Prostate gland (tissue), 2 donors: Measurements from ENCODE around the gene SORBS1. TPM values are rescaled to one million over a fixed set of nuclear protein-coding genes. Genes with fewer than 3 reads are reported as not detected.

Experiments
- DNase-seq: peaks from one replicate; pipeline ENCODE4 v3.0.0-alpha.2; 2019; ENCODE audit warnings: low spot score
- H3K27ac ChIP-seq, 2 donors: fragments of 200-600 bp; sonication (generic); 2 replicates each; pipeline ENCODE4 v1.5.1; 2017 to 2019
- H3K27me3 ChIP-seq: fragments of 200-600 bp; sonication (generic); replicated peaks from 2 replicates; pipeline ENCODE4 v1.5.1; 2019; ENCODE audit not compliant: insufficient read depth
- H3K36me3 ChIP-seq, 2 donors: fragments of 200-600 bp; sonication (generic); 1 replicate in 1 of 2; 2 replicates in 1 of 2; pipeline versions ENCODE4 v1.5.1 to v1.8.1; 2017 to 2019
- H3K4me1 ChIP-seq: fragments of 200-600 bp; sonication (generic); replicated peaks from 2 replicates; pipeline ENCODE4 v1.5.1; 2019
- H3K4me3 ChIP-seq, 2 donors: fragments of 200-600 bp; sonication (generic); 2 replicates each; pipeline ENCODE4 v1.5.1; 2017 to 2019
- H3K9me3 ChIP-seq: fragments of 200-600 bp; sonication (generic); 2 replicates; pipeline ENCODE4 v1.5.1; 2017
- POLR2A ChIP-seq: fragments of 450-650 bp; IDR thresholded peaks from one replicate; pipeline ENCODE4 v1.6.1; 2016; ENCODE audit warnings: antibody characterized with exemption, mild to moderate bottlenecking
- POLR2AphosphoS5 ChIP-seq: sonication (generic); formaldehyde crosslinking; IDR thresholded peaks from one replicate; pipeline ENCODE4 v1.6.1; 2017; ENCODE audit warnings: antibody characterized with exemption
- WGBS: methylation state at CpG from one replicate; pipeline ENCODE4 v1.1.5; 2018; 5-methylcytosine and 5-hydroxymethylcytosine counted together
- intact Hi-C: fragments of 100-400 bp; cut with DNase I; formaldehyde crosslinking; loops from one replicate; pipeline ENCODE4 v1.14.2; 2022
- total RNA-seq, 2 donors: library from RNA; depleted of rRNA; stranded (reverse); fragments of >200 nt; gene quantifications; one replicate each; pipeline ENCODE4 v1.1.0, GENCODE V29; 2016
- TF ChIP-seq, protein P1 (sequence below), 4 experiments: fragments of 200-600 bp in 2 of 4; fragments of 450-650 bp in 2 of 4; sonication (generic) in 2 of 4; IDR thresholded peaks; 1 replicate in 3 of 4; 2 replicates in 1 of 4; pipeline ENCODE4 v1.5.1; 2016 to 2019; ENCODE audit warnings: antibody characterized with exemption in 4 of 4, mild to moderate bottlenecking in 2 of 4, moderate library complexity in 2 of 4

SORBS1 gene
- total RNA-seq, 2 donors from 2014 or later = 84.6 to 189 TPM

DNA sequence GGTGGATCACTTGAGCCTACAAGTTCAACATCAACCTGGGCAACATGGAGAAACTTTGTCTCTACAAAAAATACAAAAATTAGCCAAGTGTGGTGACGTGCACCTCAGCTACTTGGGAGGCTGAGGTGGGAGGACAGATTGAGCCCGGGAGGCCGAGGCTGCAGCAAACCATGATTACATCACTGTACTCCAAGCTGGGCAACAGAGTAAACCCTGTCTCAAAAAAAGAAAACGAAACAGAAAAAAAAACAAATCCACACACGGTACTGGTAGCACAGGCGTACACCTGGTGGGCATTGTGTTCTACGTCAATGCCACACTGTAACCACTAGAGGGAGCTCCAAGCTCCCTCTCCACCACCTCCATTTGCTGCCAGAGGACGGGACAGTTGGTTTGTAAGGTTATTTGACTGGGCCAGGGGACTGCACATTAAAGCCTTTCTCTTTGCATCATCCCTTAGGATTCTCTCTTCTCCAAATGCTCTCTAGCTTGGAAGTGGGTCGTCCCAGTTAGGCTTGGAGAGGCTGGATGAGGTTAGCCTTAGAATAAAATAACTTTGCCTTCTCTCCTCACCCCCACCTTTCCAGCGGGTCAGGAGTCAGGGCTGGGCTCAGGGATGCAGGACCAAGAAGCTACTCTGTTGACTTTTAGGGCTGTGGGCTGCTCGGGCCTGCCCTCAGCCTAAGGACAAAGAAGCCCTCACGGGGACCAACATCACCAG lies 130.8 kb downstream of the SORBS1 start:
- no peaks in the 10 kb centered on the region for H3K36me3 ChIP-seq
- H3K9me3 ChIP-seq = no peaks in the 10 kb centered on the region
- peak; percentile 42 for DNase-seq
- no peak overlapping the region for H3K4me3 ChIP-seq
- H3K27ac ChIP-seq = no peak overlapping the region
- H3K4me1 ChIP-seq = no peaks in the 10 kb centered on the region
- TF ChIP-seq POLR2AphosphoS5 (peak; percentile 59), POLR2A (no peak)
- TF ChIP-seq, protein P1, sequence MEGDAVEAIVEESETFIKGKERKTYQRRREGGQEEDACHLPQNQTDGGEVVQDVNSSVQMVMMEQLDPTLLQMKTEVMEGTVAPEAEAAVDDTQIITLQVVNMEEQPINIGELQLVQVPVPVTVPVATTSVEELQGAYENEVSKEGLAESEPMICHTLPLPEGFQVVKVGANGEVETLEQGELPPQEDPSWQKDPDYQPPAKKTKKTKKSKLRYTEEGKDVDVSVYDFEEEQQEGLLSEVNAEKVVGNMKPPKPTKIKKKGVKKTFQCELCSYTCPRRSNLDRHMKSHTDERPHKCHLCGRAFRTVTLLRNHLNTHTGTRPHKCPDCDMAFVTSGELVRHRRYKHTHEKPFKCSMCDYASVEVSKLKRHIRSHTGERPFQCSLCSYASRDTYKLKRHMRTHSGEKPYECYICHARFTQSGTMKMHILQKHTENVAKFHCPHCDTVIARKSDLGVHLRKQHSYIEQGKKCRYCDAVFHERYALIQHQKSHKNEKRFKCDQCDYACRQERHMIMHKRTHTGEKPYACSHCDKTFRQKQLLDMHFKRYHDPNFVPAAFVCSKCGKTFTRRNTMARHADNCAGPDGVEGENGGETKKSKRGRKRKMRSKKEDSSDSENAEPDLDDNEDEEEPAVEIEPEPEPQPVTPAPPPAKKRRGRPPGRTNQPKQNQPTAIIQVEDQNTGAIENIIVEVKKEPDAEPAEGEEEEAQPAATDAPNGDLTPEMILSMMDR (IDR thresholded peaks at IDR 0.05) = peak; percentile 92 to 98 (median 96)
- 31% methylated on average over 12 of the region's 12 CpGs for WGBS
- no peaks in the 10 kb centered on the region for H3K27me3 ChIP-seq
- intact Hi-C loops = loop anchor here (2.0 to 5.0 kb wide), 2 partner anchors 127 to 170 kb away; no protein-coding TSS in a partner anchor

DNA sequence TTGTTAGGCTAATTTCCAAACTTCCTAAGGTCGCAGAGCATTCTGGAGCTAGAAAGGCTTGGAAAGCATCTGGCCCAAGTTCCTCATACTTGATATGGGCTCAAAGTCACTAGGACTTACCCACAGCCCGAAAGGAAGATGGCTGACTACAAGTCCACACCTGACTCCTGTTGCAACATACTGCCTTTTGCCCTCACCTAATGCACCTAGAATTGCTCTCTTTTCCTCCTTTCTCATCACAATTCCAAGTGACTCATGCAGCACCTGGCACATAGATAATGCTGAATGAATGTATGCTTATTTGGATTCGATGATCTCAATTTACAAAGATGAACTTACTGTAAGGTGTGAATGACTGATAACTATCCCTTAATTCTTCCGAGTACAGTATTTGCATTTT lies 131.5 kb downstream of the SORBS1 start:
- intact Hi-C loops = loop anchor here (2.0 to 5.0 kb wide), 2 partner anchors 128 to 171 kb away; no protein-coding TSS in a partner anchor
- DNase-seq = no peak
- H3K9me3 ChIP-seq = no peaks in the 10 kb centered on the region
- no peaks in the 10 kb centered on the region for H3K4me1 ChIP-seq
- H3K27ac ChIP-seq = no peak overlapping the region
- H3K36me3 ChIP-seq = no peaks in the 10 kb centered on the region
- WGBS = 82% methylated on average over 4 of the region's 4 CpGs
- H3K4me3 ChIP-seq = no peak overlapping the region
- H3K27me3 ChIP-seq = no peaks in the 10 kb centered on the region
- TF ChIP-seq POLR2A = no peak
- no peak for TF ChIP-seq POLR2AphosphoS5
- TF ChIP-seq, protein P1 (IDR thresholded peaks at IDR 0.05) = no peak

DNA sequence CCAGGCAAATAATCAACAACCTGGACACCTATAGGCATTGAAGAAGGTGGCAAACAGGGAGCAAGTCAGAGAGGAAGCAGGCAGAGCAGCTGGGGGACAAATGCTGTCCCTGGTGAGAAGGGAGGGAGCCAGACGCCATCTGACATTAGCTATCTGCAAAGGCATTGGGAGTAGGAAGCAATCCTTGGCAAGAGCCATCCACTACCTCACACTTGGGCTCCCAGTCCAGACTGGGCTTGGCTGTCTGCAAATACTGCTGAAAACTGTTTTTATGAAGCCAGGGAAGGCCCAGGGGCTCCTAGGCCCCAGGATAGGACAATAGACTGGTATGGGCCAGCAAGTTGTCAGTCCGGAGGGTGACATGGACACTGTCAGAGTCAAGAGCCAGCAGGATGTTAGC lies 132.5 kb downstream of the SORBS1 start:
- H3K27me3 ChIP-seq = no peaks in the 10 kb centered on the region
- no peak for DNase-seq
- H3K9me3 ChIP-seq = no peaks in the 10 kb centered on the region
- H3K36me3 ChIP-seq = no peaks in the 10 kb centered on the region
- TF ChIP-seq, protein P1 (IDR thresholded peaks at IDR 0.05) = no peak
- TF ChIP-seq POLR2AphosphoS5 = no peak
- no peak for TF ChIP-seq POLR2A
- H3K4me3 ChIP-seq = no peak overlapping the region
- 71% methylated on average over 2 of the region's 2 CpGs for WGBS
- H3K27ac ChIP-seq = peak overlapping the region in 1 of 2 donors; percentile 3
- intact Hi-C loops = no loop called here
- H3K4me1 ChIP-seq = no peaks in the 10 kb centered on the region

DNA sequence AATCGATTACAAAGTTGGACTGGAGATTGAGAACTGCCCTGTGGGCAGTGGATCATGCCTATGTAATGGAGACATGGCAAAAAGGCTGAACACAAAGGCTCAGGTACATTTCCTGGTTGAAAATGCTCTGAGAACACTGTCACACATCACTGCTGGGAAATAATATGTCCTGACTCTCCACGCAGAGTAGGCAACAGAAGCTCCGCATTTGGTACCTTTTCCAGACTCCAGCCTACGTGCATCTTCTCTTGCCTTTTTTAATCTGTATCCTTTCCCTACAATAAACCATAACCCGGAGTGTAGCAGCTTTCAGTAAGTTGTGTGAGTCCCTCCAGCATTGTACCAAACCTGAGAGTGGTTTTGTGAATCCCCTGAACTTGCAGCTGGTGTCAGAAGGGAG lies 134.7 kb downstream of the SORBS1 start:
- TF ChIP-seq, protein P1 (IDR thresholded peaks at IDR 0.05) = no peak
- TF ChIP-seq POLR2AphosphoS5 (no peak), POLR2A (no peak)
- H3K36me3 ChIP-seq = no peaks in the 10 kb centered on the region
- H3K4me1 ChIP-seq = no peaks in the 10 kb centered on the region
- H3K27me3 ChIP-seq = no peaks in the 10 kb centered on the region
- no peak overlapping the region for H3K27ac ChIP-seq
- intact Hi-C loops = no loop called here
- 76% methylated on average over 5 of the region's 5 CpGs for WGBS
- no peaks in the 10 kb centered on the region for H3K9me3 ChIP-seq
- no peak for DNase-seq
- no peak overlapping the region for H3K4me3 ChIP-seq
